HT1080 (cell line): Measurements from ENCODE around the gene ARHGDIG. TPM values are rescaled to one million over a fixed set of nuclear protein-coding genes. Genes with fewer than 3 reads are reported as not detected.
"Not testable (repeated sequence)": the region's sequence is repeated elsewhere in the genome, so short reads cannot be mapped to it uniquely, and the experiment has no call there.

Source experiments
- DNase-seq: peaks from one replicate; pipeline ENCODE4 v3.0.0-alpha.2; 2015; ENCODE audit warnings: low read depth
- total RNA-seq: library from RNA; depleted of rRNA; stranded (reverse); fragments of >200 nt; shearing (Covaris generic); gene quantifications from 2 replicates; pipeline ENCODE4 v1.2.3, GENCODE V29; 2014; rRNA removed

The ARHGDIG gene
- total RNA-seq, 1 experiment from 2014 or later, result not detected

- DNase-seq, result no peak
Observed at GRCh38 chr16:325375-326145, 45.2 kb downstream of the ARHGDIG start.

DNA sequence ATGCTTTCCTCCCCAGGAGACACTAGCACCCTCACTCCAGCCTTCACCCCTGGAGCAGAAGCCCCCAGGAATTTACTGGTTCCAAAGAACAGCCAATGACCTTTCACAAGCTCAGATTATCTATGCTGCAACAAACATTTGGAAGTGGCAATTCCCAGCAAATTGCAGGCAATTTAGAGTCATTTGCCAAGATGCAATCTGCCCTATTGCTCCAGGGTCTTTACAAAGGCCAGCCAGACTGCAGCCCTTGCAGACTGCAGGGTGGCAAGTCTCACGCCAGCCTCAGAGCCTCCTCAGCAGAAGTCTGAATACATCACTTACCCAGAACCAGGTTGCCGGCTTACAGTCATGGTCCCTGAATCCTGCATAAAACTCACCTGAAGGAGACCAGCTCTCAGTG, 50.4 kb downstream of the ARHGDIG start:
- DNase-seq, result no peak

GRCh38 chr16:331181-331814, 50.9 kb downstream of the ARHGDIG start:
- not testable (repeated sequence) for DNase-seq

Other genes with a start within 250 kb of the ARHGDIG start
- 18.2 and 21.6 TPM in 2 replicates for gene POLR3K, start 227.0 kb upstream of the ARHGDIG start, total RNA-seq
- 35.6 and 43.3 TPM in 2 replicates for gene SNRNP25, start 226.8 kb upstream of the ARHGDIG start, total RNA-seq
- gene RHBDF1, start 208.0 kb upstream of the ARHGDIG start, total RNA-seq, result 18.0 and 21.4 TPM in 2 replicates
- gene MPG, start 202.4 kb upstream of the ARHGDIG start, total RNA-seq, result 198 and 210 TPM in 2 replicates
- gene NPRL3, start 141.9 kb upstream of the ARHGDIG start, total RNA-seq, result 6.0 and 13.6 TPM in 2 replicates
- gene HBZ, start 127.9 kb upstream of the ARHGDIG start, total RNA-seq, result not detected in 2 replicates
- not detected in 2 replicates for gene HBM, start 114.6 kb upstream of the ARHGDIG start, total RNA-seq
- gene HBA2, start 107.7 kb upstream of the ARHGDIG start, total RNA-seq, result not detected in 2 replicates
- gene HBA1, start 103.9 kb upstream of the ARHGDIG start, total RNA-seq, result not detected in 2 replicates
- gene HBQ1, start 100.1 kb upstream of the ARHGDIG start, total RNA-seq, result 2.0 and 3.6 TPM in 2 replicates
- gene LUC7L, start 51.1 kb upstream of the ARHGDIG start, total RNA-seq, result 69.2 and 73.3 TPM in 2 replicates
- 37.9 and 43.5 TPM in 2 replicates for gene FAM234A, start 45.8 kb upstream of the ARHGDIG start, total RNA-seq
- gene RGS11, start 4.6 kb upstream of the ARHGDIG start, total RNA-seq, result 0.07 TPM in 1 of 2 replicates, not detected in the other
- gene PDIA2, start 2.6 kb downstream of the ARHGDIG start, total RNA-seq, result 1.2 TPM in 1 of 2 replicates, not detected in the other
- 23.4 and 24.5 TPM in 2 replicates for gene AXIN1, start 72.1 kb downstream of the ARHGDIG start, total RNA-seq
- gene MRPL28, start 89.9 kb downstream of the ARHGDIG start, total RNA-seq, result 206 and 251 TPM in 2 replicates
- gene PGAP6, start 101.4 kb downstream of the ARHGDIG start, total RNA-seq, result 53.3 and 67.0 TPM in 2 replicates
- 135 and 140 TPM in 2 replicates for gene NME4, start 116.6 kb downstream of the ARHGDIG start, total RNA-seq
- 8.9 and 11.5 TPM in 2 replicates for gene DECR2, start 121.3 kb downstream of the ARHGDIG start, total RNA-seq
- gene RAB11FIP3, start 145.1 kb downstream of the ARHGDIG start, total RNA-seq, result 21.3 and 27.9 TPM in 2 replicates
- gene CAPN15, start 247.1 kb downstream of the ARHGDIG start, total RNA-seq, result 92.4 and 122 TPM in 2 replicates